Measurements from ENCODE around the gene XBP1.

XBP1 gene

DNA sequence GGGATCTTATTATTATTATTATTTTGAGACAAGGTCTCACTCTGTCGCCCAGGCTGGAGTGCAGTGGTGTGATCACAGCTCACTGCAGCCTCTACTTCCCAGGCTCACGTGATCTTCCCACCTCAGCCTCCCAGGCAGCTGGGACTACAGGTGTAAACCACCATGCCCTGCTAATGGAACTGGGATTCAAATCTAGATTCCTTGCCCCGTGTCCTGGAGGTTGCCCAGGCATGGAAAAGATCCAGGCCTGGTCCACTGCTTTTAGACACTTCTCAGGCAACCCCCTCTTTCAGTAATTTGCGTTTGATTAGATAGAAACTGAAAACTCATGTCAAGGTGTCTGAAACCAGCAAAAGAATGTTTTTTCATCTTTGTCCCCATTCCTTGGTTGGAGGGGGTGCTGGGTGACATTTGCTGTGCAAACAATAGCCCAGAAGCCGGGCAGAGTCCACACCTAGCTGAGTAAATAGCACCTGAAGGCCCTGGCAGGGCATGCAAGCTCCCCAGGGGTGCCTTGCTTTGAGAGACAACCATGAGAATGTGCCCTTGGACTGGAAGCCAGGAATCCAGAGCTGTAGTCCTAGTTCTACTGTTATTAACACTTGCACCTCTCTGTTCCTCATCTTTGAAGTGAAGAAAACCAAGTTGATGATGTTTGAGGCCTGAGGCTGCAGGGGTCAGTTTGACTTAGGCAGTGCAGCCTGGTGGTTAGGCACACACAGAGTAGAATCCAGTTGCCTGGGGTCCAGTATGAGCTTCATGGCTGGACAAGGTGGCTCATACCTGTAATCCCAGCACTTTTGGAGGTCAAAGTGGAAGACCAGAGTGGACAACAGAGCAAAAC, 19.1 kb upstream of the XBP1 start:
- Histone ChIP-seq H3K4me3 (ENCODE audit: insufficient read depth, low read depth, low read length) (no peak overlapping the region), H3K9me3 (ENCODE audit: control insufficient read depth, low read length) (no peaks in the 10 kb centered on the region), H3K27ac (ENCODE audit: insufficient read depth, low read depth, low read length, poor library complexity, severe bottlenecking) (no peak overlapping the region), H3K36me3 (ENCODE audit: control insufficient read depth, insufficient read depth, low read length) (no peaks in the 10 kb centered on the region), H3K27me3 (ENCODE audit: control insufficient read depth, insufficient read depth, low read length, poor library complexity, severe bottlenecking) (no peaks in the 10 kb centered on the region), H3K4me1 (ENCODE audit: control insufficient read depth, insufficient read depth, low read length) (peaks cover 13% of the 10 kb centered on the region)
- 83 to 84% methylated on average over 5 of the region's 5 CpGs for WGBS, 2 experiments

DNA sequence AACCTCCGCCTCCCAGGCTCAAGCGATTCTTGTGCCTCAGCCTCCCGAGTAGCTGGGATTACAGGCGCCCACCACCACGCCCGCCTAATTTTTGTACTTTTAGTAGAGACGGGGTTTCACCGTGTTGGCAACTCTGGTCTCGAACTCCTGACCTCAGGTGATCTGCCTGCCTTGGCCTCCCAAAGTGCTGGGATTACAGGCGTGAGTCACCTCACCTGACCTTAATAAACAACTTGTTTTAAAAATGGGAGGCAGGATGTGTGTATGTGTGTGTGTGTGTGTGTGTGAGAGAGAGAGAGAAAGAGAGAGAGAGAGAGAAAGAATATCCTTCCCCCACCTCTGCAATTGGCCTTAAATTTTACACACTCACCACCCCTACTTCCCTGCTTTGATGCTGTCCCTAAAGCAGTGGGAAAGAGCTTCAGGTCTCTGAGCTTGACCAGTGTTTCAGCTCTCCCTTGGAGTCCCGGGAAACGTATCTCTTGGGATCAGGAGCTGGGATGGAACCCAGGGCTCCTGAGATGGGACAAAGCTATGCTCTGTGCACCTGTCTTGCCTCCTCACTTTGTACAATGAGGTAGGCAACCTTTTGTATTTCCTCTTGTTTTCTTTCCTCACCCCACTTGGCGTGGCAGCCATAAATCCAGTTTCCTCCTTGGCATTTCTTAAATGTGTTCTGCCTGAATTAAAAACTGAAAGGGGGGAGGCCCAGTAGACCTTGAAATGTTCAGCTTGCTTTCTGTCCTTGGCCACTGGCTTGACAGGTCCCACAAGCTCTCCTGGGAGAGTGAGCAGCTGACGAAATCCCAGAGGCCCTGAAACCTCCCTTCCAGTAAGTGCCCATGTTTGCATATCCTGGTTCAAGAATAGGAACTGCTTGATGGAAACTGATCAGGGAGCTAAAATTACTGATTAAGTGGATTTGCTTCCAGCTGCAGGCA, 17.8 kb upstream of the XBP1 start:
- 91 to 92% methylated on average over 14 of the region's 14 CpGs for WGBS, 2 experiments

DNA sequence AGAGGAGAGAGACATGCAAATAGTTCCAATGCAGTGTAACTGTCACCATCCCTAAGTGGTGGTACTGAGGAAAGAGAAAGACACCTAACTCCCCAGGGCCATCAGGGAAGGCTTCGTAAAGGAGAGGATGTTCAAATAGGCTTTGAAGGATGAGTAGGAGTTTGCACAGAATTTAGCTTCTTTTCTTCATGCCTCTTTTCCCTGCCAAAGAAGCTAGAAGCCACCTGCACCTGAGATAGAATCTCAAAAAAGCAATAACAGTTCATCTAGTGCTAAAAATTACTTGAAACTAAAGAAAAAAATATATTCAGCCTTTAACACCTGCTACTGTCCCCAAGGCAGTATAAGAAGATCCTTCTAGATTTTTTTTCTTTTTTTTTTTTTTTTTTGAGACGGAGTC, 16.7 kb upstream of the XBP1 start:
- Histone ChIP-seq H3K4me3 (ENCODE audit: insufficient read depth, low read depth, low read length) (no peak overlapping the region), H3K4me1 (ENCODE audit: control insufficient read depth, insufficient read depth, low read length) (no peaks in the 10 kb centered on the region), H3K27me3 (ENCODE audit: control insufficient read depth, insufficient read depth, low read length, poor library complexity, severe bottlenecking) (no peaks in the 10 kb centered on the region), H3K36me3 (ENCODE audit: control insufficient read depth, insufficient read depth, low read length) (no peaks in the 10 kb centered on the region), H3K9me3 (ENCODE audit: control insufficient read depth, low read length) (no peaks in the 10 kb centered on the region), H3K27ac (ENCODE audit: insufficient read depth, low read depth, low read length, poor library complexity, severe bottlenecking) (no peak overlapping the region)
- whole genome bisulfite sequencing, 2 experiments, result 69 to 88% methylated on average over 2 of the region's 2 CpGs

More for the DNA sequence above, 17.8 kb upstream of the XBP1 start:
- Histone ChIP-seq H3K9me3 (ENCODE audit: control insufficient read depth, low read length) (no peaks in the 10 kb centered on the region), H3K27ac (ENCODE audit: insufficient read depth, low read depth, low read length, poor library complexity, severe bottlenecking) (no peak overlapping the region), H3K36me3 (ENCODE audit: control insufficient read depth, insufficient read depth, low read length) (no peaks in the 10 kb centered on the region), H3K4me3 (ENCODE audit: insufficient read depth, low read depth, low read length) (no peak overlapping the region), H3K27me3 (ENCODE audit: control insufficient read depth, insufficient read depth, low read length, poor library complexity, severe bottlenecking) (no peaks in the 10 kb centered on the region), H3K4me1 (ENCODE audit: control insufficient read depth, insufficient read depth, low read length) (peaks cover 8% of the 10 kb centered on the region)

DNA sequence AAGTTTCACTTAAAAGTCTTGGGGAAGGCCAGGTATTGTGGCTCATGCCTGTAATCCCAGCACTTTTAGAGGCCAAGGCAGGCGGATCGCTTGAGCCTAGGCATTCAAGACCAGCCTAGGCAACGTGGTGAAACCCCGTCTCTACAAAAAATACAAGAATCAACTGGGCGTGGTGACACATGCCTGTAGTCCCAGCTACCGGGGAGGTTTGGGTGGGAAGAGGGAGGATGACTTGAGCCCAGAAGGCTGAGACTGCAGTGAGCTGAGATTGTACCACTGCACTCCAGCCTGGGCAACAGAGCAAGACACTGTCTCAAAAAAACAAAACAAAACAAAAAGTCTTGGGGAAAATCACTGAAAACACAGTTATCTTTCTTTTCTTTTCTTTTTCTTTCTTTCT, 15.4 kb upstream of the XBP1 start:
- no peaks in the 10 kb centered on the region for H3K4me1 ChIP-seq (ENCODE audit: control insufficient read depth, insufficient read depth, low read length)
- 90 to 93% methylated on average over 6 of the region's 6 CpGs for WGBS, 2 experiments
- H3K27me3 ChIP-seq (ENCODE audit: control insufficient read depth, insufficient read depth, low read length, poor library complexity, severe bottlenecking), result no peaks in the 10 kb centered on the region
- no peaks in the 10 kb centered on the region for H3K36me3 ChIP-seq (ENCODE audit: control insufficient read depth, insufficient read depth, low read length)
- no peak overlapping the region for H3K27ac ChIP-seq (ENCODE audit: insufficient read depth, low read depth, low read length, poor library complexity, severe bottlenecking)
- no peaks in the 10 kb centered on the region for H3K9me3 ChIP-seq (ENCODE audit: control insufficient read depth, low read length)
- H3K4me3 ChIP-seq (ENCODE audit: insufficient read depth, low read depth, low read length), result no peak overlapping the region

DNA sequence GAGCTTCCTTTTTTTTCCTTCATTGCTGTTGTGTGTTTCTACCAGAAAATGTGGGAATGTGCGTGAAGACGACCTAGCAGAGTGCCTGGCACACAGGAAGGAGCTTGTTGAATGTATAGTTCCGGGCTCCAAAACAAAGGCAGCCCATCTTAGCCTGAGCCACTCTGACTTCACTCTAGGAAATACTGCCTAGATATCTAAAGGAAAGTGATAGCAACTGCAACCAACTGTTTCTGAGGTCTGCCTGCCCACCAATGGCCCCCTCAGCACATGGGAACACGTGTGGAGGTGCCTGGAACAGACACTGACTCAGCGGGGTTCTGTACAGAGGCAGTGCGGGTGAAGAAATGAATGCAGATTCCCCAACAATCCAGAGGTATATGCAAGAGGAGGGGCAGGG, 14.7 kb upstream of the XBP1 start:
- Histone ChIP-seq H3K4me3 (ENCODE audit: insufficient read depth, low read depth, low read length) (no peak overlapping the region), H3K27ac (ENCODE audit: insufficient read depth, low read depth, low read length, poor library complexity, severe bottlenecking) (no peak overlapping the region), H3K36me3 (ENCODE audit: control insufficient read depth, insufficient read depth, low read length) (no peaks in the 10 kb centered on the region), H3K27me3 (ENCODE audit: control insufficient read depth, insufficient read depth, low read length, poor library complexity, severe bottlenecking) (no peaks in the 10 kb centered on the region), H3K9me3 (ENCODE audit: control insufficient read depth, low read length) (no peaks in the 10 kb centered on the region), H3K4me1 (ENCODE audit: control insufficient read depth, insufficient read depth, low read length) (no peaks in the 10 kb centered on the region)
- 79 to 81% methylated on average over 6 of the region's 6 CpGs for WGBS, 2 experiments

DNA sequence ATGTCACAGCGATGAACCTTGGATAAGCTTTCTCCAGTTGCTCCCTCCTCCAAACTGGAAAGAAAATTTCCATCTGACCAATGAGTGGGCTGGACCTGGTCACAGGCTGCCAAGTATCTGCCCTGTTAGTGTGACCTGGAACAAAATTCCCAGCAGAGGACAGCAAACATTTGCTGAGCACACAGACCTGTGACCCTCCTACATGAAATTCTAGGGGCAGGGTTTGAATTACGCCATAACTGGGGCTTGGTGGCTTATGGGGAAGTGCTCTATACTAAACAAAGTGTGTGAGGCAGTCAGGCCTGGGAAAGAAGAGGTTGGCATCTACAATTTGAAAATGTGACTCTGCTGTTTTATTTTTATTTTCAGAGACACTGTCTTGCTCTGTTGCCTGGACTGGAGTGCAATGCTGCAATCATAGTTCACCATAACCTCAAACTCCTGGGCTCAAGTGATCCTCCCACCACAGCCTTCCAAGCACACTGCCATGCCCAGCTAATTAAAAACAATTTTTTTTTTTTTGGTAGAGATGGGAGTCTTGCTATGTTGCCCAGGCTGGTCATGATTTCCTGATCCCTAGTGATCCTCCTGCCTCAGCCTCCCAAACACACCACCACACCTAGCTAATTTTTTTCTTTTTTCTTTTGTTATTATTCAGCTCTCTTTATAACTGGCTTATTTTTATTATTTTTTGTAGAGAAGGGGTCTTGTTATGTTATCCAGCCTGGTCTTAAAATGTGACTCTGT, 13.6 kb upstream of the XBP1 start:
- no peak overlapping the region for H3K27ac ChIP-seq (ENCODE audit: insufficient read depth, low read depth, low read length, poor library complexity, severe bottlenecking)
- H3K4me1 ChIP-seq (ENCODE audit: control insufficient read depth, insufficient read depth, low read length), result no peaks in the 10 kb centered on the region
- H3K36me3 ChIP-seq (ENCODE audit: control insufficient read depth, insufficient read depth, low read length), result no peaks in the 10 kb centered on the region
- WGBS, 2 experiments, result 96 to 97% methylated on average over 2 of the region's 2 CpGs
- no peaks in the 10 kb centered on the region for H3K9me3 ChIP-seq (ENCODE audit: control insufficient read depth, low read length)
- H3K4me3 ChIP-seq (ENCODE audit: insufficient read depth, low read depth, low read length), result no peak overlapping the region
- no peaks in the 10 kb centered on the region for H3K27me3 ChIP-seq (ENCODE audit: control insufficient read depth, insufficient read depth, low read length, poor library complexity, severe bottlenecking)

DNA sequence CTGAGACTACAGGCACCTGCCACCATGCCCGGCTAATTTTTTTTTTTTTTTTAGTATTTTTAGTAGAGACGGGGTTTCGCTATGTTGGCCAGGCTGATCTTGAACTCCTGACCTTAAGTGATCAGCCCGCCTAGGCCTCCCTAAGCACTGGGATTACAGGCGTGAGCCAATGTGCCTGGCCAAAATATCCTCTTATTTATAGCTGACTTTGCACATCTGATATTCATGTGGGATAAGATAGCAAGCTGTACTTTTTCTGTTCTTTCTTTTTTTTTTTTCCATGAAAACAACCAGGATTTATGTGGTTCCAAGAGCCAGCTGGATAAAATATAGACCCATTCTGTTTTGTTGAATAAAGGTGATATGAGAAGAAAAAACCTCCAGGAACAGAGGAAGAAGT, 12.1 kb upstream of the XBP1 start:
- Histone ChIP-seq H3K4me3 (ENCODE audit: insufficient read depth, low read depth, low read length) (no peak overlapping the region), H3K9me3 (ENCODE audit: control insufficient read depth, low read length) (no peaks in the 10 kb centered on the region), H3K4me1 (ENCODE audit: control insufficient read depth, insufficient read depth, low read length) (no peaks in the 10 kb centered on the region), H3K36me3 (ENCODE audit: control insufficient read depth, insufficient read depth, low read length) (no peaks in the 10 kb centered on the region), H3K27ac (ENCODE audit: insufficient read depth, low read depth, low read length, poor library complexity, severe bottlenecking) (no peak overlapping the region), H3K27me3 (ENCODE audit: control insufficient read depth, insufficient read depth, low read length, poor library complexity, severe bottlenecking) (no peaks in the 10 kb centered on the region)
- WGBS, 2 experiments, result 93 to 96% methylated on average over 5 of the region's 5 CpGs

DNA sequence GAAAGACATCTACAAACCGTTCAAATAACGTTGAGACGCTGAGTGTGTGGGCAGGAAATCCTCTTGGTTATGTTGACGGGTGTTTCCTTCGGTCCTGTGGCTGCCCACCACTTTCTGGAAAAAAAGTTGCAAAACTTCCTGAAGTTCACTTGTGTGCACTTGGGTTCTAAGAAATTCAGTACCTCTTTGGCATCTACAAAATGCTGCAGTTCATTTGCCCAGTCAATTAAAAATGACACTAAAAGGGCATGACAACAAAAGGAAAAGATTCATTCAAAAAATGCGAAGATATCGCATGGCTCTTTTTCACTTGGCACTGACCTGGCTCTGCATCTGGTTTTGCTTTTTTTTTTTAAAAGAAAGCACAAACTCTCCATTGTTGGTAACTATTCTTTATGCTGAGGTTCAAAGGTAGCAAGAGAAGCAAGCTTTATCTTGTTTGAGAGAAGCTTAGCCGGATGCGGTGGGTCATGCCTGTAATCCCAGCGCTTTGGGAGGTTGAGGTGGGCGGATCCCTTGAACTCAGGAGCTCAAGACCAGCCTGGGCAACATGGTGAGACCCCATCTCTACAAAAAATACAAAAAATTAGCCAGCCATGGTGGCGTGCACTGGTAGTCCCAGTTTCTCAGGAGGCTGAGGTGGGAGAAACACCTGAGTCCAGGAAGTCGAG, 10.6 kb upstream of the XBP1 start:
- Histone ChIP-seq H3K4me1 (ENCODE audit: control insufficient read depth, insufficient read depth, low read length) (no peaks in the 10 kb centered on the region), H3K27ac (ENCODE audit: insufficient read depth, low read depth, low read length, poor library complexity, severe bottlenecking) (no peak overlapping the region), H3K27me3 (ENCODE audit: control insufficient read depth, insufficient read depth, low read length, poor library complexity, severe bottlenecking) (no peaks in the 10 kb centered on the region), H3K36me3 (ENCODE audit: control insufficient read depth, insufficient read depth, low read length) (no peaks in the 10 kb centered on the region), H3K9me3 (ENCODE audit: control insufficient read depth, low read length) (no peaks in the 10 kb centered on the region), H3K4me3 (ENCODE audit: insufficient read depth, low read depth, low read length) (no peak overlapping the region)
- WGBS, 2 experiments, result 93 to 95% methylated on average over 13 of the region's 13 CpGs

DNA sequence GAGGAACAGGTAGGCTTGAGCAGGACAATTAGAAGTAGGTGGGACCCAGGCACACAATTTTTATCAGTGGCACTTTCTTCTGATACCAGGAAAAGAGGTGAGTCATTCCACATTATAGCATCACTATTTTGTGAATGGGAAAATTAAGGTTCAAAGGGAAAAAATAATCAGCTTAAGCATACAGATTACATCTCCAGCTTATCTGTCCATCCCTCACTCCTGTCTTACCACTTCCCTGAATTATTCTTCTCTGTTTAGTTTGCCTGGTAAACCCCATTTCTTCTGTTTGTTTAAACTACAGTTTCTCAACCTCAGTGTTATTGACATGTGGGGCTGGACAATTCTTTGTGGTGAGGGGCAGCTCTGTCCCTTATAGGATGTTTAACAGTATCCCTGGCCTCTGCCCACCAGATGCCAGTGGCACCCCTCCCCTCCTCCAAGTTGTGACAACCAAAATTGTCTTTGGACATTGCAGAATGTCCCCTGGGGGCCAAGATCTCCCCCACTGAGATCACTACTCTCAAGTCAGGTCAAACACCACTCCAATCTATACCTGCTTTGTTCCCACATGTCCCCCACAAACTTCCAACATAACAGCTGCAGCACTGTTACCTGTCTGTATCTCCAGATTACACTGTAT, 8.5 kb upstream of the XBP1 start:
- Histone ChIP-seq H3K4me1 (ENCODE audit: control insufficient read depth, insufficient read depth, low read length) (no peaks in the 10 kb centered on the region), H3K9me3 (ENCODE audit: control insufficient read depth, low read length) (no peaks in the 10 kb centered on the region), H3K27ac (ENCODE audit: insufficient read depth, low read depth, low read length, poor library complexity, severe bottlenecking) (no peak overlapping the region), H3K36me3 (ENCODE audit: control insufficient read depth, insufficient read depth, low read length) (no peaks in the 10 kb centered on the region), H3K4me3 (ENCODE audit: insufficient read depth, low read depth, low read length) (no peak overlapping the region), H3K27me3 (ENCODE audit: control insufficient read depth, insufficient read depth, low read length, poor library complexity, severe bottlenecking) (no peaks in the 10 kb centered on the region)

Data from ectodermal cell (in vitro differentiated cells).